T47D (cell line): ENCODE data around the gene CIITA.
"Not testable (repeated sequence)": the region's sequence is repeated elsewhere in the genome, so short reads cannot be mapped to it uniquely, and the experiment has no call there.

ENCODE experiments used
- DNase-seq, 2 experiments: peaks; one replicate each; pipeline versions ENCODE4 v3.0.0 to v3.0.0-alpha.2; 2011 to 2012; ENCODE audit warnings: low read depth in 1 of 2, low spot score in 1 of 2
- JUND ChIP-seq: IDR thresholded peaks from 2 replicates; pipeline ENCODE4 v1.6.1; 2012; ENCODE audit warnings: low read depth
- in situ Hi-C: cut with HindIII; loops from 2 replicates; pipeline ENCODE4 v1.10.0; 2016; ENCODE audit warnings: low sequenced_read_pairs, low pct_unique_long_range_greater_than_20kb

CIITA gene

DNA sequence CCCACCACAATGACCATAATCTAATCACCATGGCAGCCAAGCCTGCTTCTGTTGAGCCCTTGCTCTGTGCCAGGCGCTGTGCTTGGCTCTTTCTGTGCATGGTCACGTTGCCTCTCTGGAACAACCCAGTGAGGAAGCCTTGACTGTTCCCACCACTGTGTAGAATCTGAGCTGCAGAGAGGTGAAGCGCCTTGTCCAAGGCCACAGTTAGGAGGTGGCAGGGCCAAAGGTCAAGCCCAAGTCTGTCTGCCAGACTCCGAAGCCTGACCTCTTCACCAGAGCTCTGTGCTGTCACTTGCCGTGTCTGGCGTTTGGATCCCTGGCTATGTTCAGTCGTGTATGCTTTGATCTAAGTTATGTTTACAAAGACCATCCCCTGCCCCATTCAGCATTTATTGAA is 77.9 kb downstream of the CIITA start:
- DNase-seq: no peak
- no peak for TF ChIP-seq JUND
- in situ Hi-C loops: no loop called here

DNA sequence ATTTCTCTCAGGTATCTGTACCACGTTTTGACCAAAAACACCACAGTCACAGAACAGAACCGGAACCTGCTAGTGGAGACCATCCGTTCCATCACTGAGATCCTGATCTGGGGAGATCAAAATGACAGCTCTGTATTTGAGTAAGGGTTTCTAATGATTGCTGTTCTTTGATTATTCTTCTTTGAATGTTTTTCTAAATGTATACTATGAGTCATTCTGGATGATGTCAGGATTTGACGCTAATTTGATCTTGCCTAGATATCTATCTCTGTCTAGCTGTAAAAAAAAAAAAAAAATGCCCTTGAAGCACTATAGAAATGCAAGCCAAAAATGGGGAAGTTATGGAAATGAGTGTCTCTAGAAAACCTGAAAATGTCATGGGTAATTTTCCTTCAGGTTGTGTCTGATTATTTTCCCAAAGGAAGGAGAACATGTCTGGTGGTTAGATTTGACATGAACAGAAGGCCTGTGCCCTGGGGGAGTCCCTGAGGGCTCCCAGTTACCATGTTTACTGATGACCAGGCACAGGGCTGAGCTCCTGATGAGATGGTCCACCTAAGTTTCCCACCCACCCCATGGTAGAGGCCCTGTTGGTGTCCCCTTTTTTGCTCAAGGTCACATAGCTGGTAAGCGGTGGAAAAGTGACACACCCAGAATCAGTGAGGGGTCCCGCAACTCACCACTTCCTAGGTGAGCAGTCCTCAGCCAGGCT is 80.9 kb downstream of the CIITA start:
- TF ChIP-seq JUND: no peak
- in situ Hi-C loops: no loop called here
- DNase-seq: no peak

- no peak for TF ChIP-seq JUND
- no peak for DNase-seq
- in situ Hi-C loops: no loop called here
Observed at GRCh38 chr16:10959161-10959560, 82.2 kb downstream of the CIITA start.

GRCh38 chr16:10961231-10961630 is 84.2 kb downstream of the CIITA start:
- no peak for DNase-seq
- TF ChIP-seq JUND: no peak

GRCh38 chr16:10964039-10964890 is 87.3 kb downstream of the CIITA start:
- DNase-seq: peak; percentile 67 to 82
- no peak for TF ChIP-seq JUND
- in situ Hi-C loops: no loop called here

More at GRCh38 chr16:10961231-10961630, 84.2 kb downstream of the CIITA start:
- in situ Hi-C loops: no loop called here

DNA sequence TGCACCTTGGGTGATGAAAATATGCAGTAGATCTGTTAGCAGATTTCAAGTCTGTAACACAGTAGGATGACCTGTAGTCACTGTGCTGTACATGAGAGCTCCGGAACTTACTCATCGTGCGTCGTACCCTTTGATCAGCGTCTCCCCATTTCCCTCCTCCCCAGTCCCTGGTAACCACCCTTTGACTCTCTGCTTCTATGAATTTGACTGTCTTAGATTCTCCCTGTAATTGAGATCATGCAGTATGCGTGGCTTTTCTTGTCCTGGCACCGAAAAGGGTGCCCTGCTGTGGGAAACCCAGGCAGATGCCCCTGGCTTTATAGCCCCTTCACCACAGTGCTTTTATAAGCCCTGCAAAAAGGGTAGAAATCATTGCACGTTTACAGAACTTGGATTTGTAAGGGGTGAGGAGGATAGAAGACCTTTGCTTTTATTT is 87.9 kb downstream of the CIITA start:
- in situ Hi-C loops: no loop called here
- no peak for TF ChIP-seq JUND

GRCh38 chr16:10965440-10966061 is 88.5 kb downstream of the CIITA start:
- DNase-seq: no peak
- TF ChIP-seq JUND: no peak
- in situ Hi-C loops: no loop called here

More for the DNA sequence above, 87.9 kb downstream of the CIITA start:
- no peak for DNase-seq

- in situ Hi-C loops: no loop called here
- DNase-seq: no peak
- TF ChIP-seq JUND: no peak
Observed at GRCh38 chr16:10966129-10966528, 89.1 kb downstream of the CIITA start.

GRCh38 chr16:10966559-10966958 is 89.6 kb downstream of the CIITA start:
- DNase-seq, in situ Hi-C loops: not testable (repeated sequence)

DNA sequence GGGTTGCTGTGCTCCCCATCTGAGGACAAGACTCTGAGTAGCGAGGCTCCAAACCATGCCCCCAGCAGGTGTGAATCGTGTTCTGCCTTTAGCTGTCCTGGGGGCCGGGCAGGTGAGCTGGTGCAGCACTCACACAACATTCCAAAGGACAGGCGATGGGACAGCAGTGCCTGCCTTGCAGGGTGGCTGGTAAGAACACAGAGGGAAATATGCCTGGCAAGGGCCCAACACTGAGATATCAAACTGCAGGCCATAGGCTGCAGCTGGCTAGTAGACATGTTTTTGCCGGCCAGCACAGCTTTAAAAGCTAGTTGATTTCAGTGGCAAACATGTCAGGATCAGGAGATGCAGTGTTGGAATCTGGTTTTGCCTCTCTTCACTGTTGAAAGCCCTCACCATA is 91.0 kb downstream of the CIITA start:
- no peak for DNase-seq
- TF ChIP-seq JUND: no peak
- in situ Hi-C loops: no loop called here

- TF ChIP-seq JUND: no peak
- no peak for DNase-seq
- in situ Hi-C loops: no loop called here
Observed at GRCh38 chr16:10968498-10968897, 91.5 kb downstream of the CIITA start.

DNA sequence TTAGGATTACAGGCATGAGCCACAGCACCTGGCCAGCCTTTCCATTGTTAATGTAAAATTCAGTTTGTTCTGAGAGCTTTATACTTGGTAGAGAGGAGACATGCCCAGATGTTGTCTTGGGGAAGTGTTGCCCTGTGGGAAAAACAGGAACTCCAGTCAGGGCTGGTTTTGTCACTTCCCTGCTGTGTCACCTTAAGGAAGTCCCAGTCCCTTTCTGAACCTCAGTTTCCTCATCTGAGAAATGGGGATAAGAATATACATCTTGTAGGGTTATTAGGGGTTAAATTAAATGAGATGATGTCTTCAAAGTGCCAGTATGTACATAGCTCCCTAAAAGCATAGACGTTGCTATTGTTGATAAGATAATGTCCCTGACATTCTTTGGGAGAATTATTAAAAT is 92.6 kb downstream of the CIITA start:
- no peak for DNase-seq
- in situ Hi-C loops: no loop called here
- TF ChIP-seq JUND: no peak

DNA sequence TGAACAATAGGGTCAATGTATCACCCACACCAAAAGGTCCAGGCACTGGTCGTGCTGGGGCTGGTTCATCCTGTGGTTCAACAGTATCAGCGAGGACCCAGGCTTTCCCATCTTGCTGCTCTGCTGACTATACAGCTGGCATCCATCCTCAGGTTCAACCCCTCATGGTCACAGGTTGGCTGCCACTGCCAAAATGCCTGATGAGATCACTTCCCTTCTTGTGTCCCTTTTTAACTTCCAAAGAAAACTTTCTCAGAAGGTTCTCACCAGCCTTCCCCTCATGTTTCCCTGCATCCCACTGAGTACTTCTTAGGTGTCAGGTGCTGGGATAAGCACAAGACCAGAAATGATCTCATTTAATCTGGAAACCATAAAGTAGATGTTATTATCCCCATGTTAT is 93.1 kb downstream of the CIITA start:
- TF ChIP-seq JUND: no peak
- DNase-seq: no peak
- in situ Hi-C loops: no loop called here
